Neuronal stem cell (in vitro differentiated cells): Measurements from ENCODE around the gene UBE2E3.

Experiments
- DNase-seq: peaks from one replicate; pipeline ENCODE4 v3.0.0-alpha.2; 2013; ENCODE audit warnings: low spot score
- H2AFZ ChIP-seq: one replicate; pipeline ENCODE4 v1.6.1; 2013; ENCODE audit warnings: mild to moderate bottlenecking, low read length, inconsistent platforms
- H2AK5ac ChIP-seq: 2 replicates; pipeline ENCODE4 v1.6.1; 2013; ENCODE audit warnings: low read depth, mild to moderate bottlenecking, inconsistent platforms, low read length, moderate library complexity, mixed read lengths
- H2BK120ac ChIP-seq: 2 replicates; pipeline ENCODE4 v1.6.1; 2013; ENCODE audit warnings: low read depth, mild to moderate bottlenecking, inconsistent platforms, low read length, moderate library complexity, mixed read lengths
- H2BK12ac ChIP-seq: one replicate; pipeline ENCODE4 v1.6.1; 2013; ENCODE audit warnings: low read length, inconsistent platforms
- H2BK15ac ChIP-seq: 2 replicates; pipeline ENCODE4 v1.6.1; 2013; ENCODE audit warnings: mild to moderate bottlenecking, low read length, inconsistent platforms, mixed read lengths
- H2BK5ac ChIP-seq: one replicate; pipeline ENCODE4 v1.6.1; 2013; ENCODE audit warnings: inconsistent platforms, mild to moderate bottlenecking, low read length, moderate library complexity
- H3K14ac ChIP-seq: one replicate; pipeline ENCODE4 v1.6.1; 2013; ENCODE audit warnings: low read length, inconsistent platforms
- H3K18ac ChIP-seq: 2 replicates; pipeline ENCODE4 v1.6.1; 2013; ENCODE audit warnings: low read length, inconsistent platforms
- H3K23ac ChIP-seq: 2 replicates; pipeline ENCODE4 v1.6.1; 2013; ENCODE audit warnings: low read depth, mild to moderate bottlenecking, mixed read lengths, low read length, inconsistent platforms; ENCODE audit not compliant: poor library complexity
- H3K27ac ChIP-seq: replicated peaks from 3 replicates; pipeline ENCODE4 v1.5.1; 2013; ENCODE audit warnings: low read length, inconsistent platforms
- H3K27me3 ChIP-seq, 3 experiments: 2 replicates each; pipeline ENCODE4 v1.6.1; 2013; ENCODE audit warnings: low read length in 3 of 3, mild to moderate bottlenecking in 2 of 3, inconsistent platforms in 1 of 3, low read depth in 1 of 3, mixed read lengths in 1 of 3, moderate library complexity in 1 of 3; ENCODE audit not compliant: control insufficient read depth in 3 of 3, insufficient read depth in 3 of 3
- H3K36me3 ChIP-seq, 2 donors: replicated peaks in 1 of 2; 2 replicates each; pipeline ENCODE4 v1.6.1; 2013; ENCODE audit warnings: low read length in 2 of 2; ENCODE audit not compliant: control insufficient read depth in 2 of 2, insufficient read depth in 2 of 2
- H3K4ac ChIP-seq: 2 replicates; pipeline ENCODE4 v1.6.1; 2013; ENCODE audit warnings: inconsistent platforms, mild to moderate bottlenecking, low read length, moderate library complexity
- H3K4me1 ChIP-seq, 2 donors: 1 replicate in 1 of 2; 2 replicates in 1 of 2; pipeline ENCODE4 v1.6.1; 2013; ENCODE audit warnings: low read length in 2 of 2, low read depth in 1 of 2; ENCODE audit not compliant: control insufficient read depth in 2 of 2, insufficient read depth in 1 of 2
- H3K4me2 ChIP-seq: one replicate; pipeline ENCODE4 v1.6.1; 2013; ENCODE audit warnings: mild to moderate bottlenecking, low read length, inconsistent platforms; ENCODE audit not compliant: insufficient read depth, poor library complexity, severe bottlenecking
- H3K4me3 ChIP-seq, 2 donors: 2 replicates each; pipeline ENCODE4 v1.5.1; 2013; ENCODE audit warnings: low read length in 2 of 2, mild to moderate bottlenecking in 2 of 2, inconsistent platforms in 1 of 2, moderate library complexity in 1 of 2
- H3K79me1 ChIP-seq: one replicate; pipeline ENCODE4 v1.6.1; 2013; ENCODE audit warnings: low read depth, mild to moderate bottlenecking, inconsistent platforms, low read length, moderate library complexity
- H3K9ac ChIP-seq: one replicate; pipeline ENCODE4 v1.6.1; 2013; ENCODE audit warnings: mild to moderate bottlenecking, low read depth, low read length, inconsistent platforms; ENCODE audit not compliant: poor library complexity
- H3K9me3 ChIP-seq, 2 donors: replicated peaks in 1 of 2; 2 replicates each; pipeline versions ENCODE3 to v1.6.1; 2013; ENCODE audit warnings: low read length in 2 of 2, mild to moderate bottlenecking in 2 of 2, inconsistent platforms in 1 of 2, low read depth in 1 of 2, mixed read lengths in 1 of 2, moderate library complexity in 1 of 2; ENCODE audit not compliant: control insufficient read depth in 2 of 2, insufficient read depth in 1 of 2
- H4K8ac ChIP-seq: one replicate; pipeline ENCODE4 v1.6.1; 2013; ENCODE audit warnings: low read depth, mild to moderate bottlenecking, inconsistent platforms, low read length, moderate library complexity
- H4K91ac ChIP-seq: one replicate; pipeline ENCODE4 v1.6.1; 2013; ENCODE audit warnings: low read length, low read depth, mild to moderate bottlenecking, inconsistent platforms; ENCODE audit not compliant: poor library complexity
- WGBS, 2 donors: extraction: QIAGEN DNeasy Blood & Tissue Kit; methylation state at CpG; one replicate each; pipeline ENCODE4 v1.1.7; 2013; ENCODE audit warnings: missing lambda C conversion rate in 2 of 2, mixed read lengths in 1 of 2; ENCODE audit not compliant: insufficient read length in 2 of 2, insufficient replicate concordance in 1 of 2; ENCODE audit errors: extremely low coverage in 2 of 2; 5-methylcytosine and 5-hydroxymethylcytosine counted together

Gene UBE2E3

DNA sequence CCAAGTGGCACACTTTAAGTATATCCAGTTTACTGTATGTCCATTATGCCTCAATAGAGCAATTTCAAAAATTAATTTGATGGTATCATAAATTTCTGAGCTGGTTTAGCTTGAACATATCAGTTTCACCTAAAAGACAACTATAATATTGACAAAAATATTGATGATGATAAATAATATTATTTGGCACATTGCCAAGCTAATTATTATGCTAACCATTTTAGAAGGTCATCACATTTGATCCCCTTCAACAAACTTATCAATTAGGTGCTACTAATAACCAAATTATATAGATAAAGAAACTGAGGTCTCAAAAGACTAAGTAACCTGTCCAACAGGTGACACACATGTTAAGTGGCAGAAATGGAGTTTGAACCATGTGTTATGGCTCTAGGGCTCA, 26.9 kb upstream of the UBE2E3 start:
- H4K8ac ChIP-seq, result no peak overlapping the region
- H3K9ac ChIP-seq, result no peak overlapping the region
- H3K4me2 ChIP-seq, result no peak overlapping the region
- no peaks in the 10 kb centered on the region for H3K36me3 ChIP-seq
- no peaks in the 10 kb centered on the region for H3K4me1 ChIP-seq
- no peak overlapping the region for H3K23ac ChIP-seq
- DNase-seq, result no peak
- H3K14ac ChIP-seq, result no peak overlapping the region
- H2BK12ac ChIP-seq, result no peak overlapping the region
- no peak overlapping the region for H4K91ac ChIP-seq
- no peak overlapping the region for H3K4ac ChIP-seq
- H3K27me3 ChIP-seq, result no peaks in the 10 kb centered on the region
- H2BK5ac ChIP-seq, result no peak overlapping the region
- no peak overlapping the region for H2AK5ac ChIP-seq
- H2BK120ac ChIP-seq, result no peak overlapping the region
- no peak overlapping the region for H2AFZ ChIP-seq
- no peaks in the 10 kb centered on the region for H3K9me3 ChIP-seq
- no peak overlapping the region for H3K27ac ChIP-seq
- no peak overlapping the region for H2BK15ac ChIP-seq
- H3K18ac ChIP-seq, result no peak overlapping the region
- H3K79me1 ChIP-seq, result no peaks in the 10 kb centered on the region
- no peak overlapping the region for H3K4me3 ChIP-seq

GRCh38 chr2:180955101-180955500, 25.3 kb upstream of the UBE2E3 start:
- Histone ChIP-seq H3K36me3 (no peaks in the 10 kb centered on the region), H2BK5ac (no peak overlapping the region), H2BK15ac (no peak overlapping the region), H3K9ac (no peak overlapping the region), H3K4ac (no peak overlapping the region), H2AFZ (no peak overlapping the region), H2BK12ac (no peak overlapping the region), H3K79me1 (no peaks in the 10 kb centered on the region), H3K18ac (no peak overlapping the region), H4K91ac (no peak overlapping the region), H3K27me3 (no peaks in the 10 kb centered on the region), H3K4me3 (no peak overlapping the region), H4K8ac (no peak overlapping the region), H3K4me1 (no peaks in the 10 kb centered on the region), H3K4me2 (no peak overlapping the region), H3K27ac (no peak overlapping the region), H2BK120ac (no peak overlapping the region), H2AK5ac (no peak overlapping the region), H3K9me3 (no peaks in the 10 kb centered on the region), H3K23ac (no peak overlapping the region), H3K14ac (no peak overlapping the region)
- DNase-seq, result no peak

GRCh38 chr2:180959787-180960186, 20.6 kb upstream of the UBE2E3 start:
- H3K23ac ChIP-seq, result no peak overlapping the region
- H2AK5ac ChIP-seq, result no peak overlapping the region
- no peak overlapping the region for H2BK120ac ChIP-seq
- H3K4me1 ChIP-seq, result no peaks in the 10 kb centered on the region
- no peaks in the 10 kb centered on the region for H3K9me3 ChIP-seq
- H4K8ac ChIP-seq, result no peak overlapping the region
- H3K4me2 ChIP-seq, result no peak overlapping the region
- H4K91ac ChIP-seq, result no peak overlapping the region
- no CpG with 5 or more reads among the region's 1 CpG for WGBS, 2 donors
- no peak overlapping the region for H3K14ac ChIP-seq
- no peak for DNase-seq
- H3K4ac ChIP-seq, result no peak overlapping the region
- H2BK5ac ChIP-seq, result no peak overlapping the region
- H3K36me3 ChIP-seq, result no peaks in the 10 kb centered on the region
- no peak overlapping the region for H3K18ac ChIP-seq
- no peak overlapping the region for H2BK12ac ChIP-seq
- H2BK15ac ChIP-seq, result no peak overlapping the region
- no peak overlapping the region for H3K4me3 ChIP-seq
- no peak overlapping the region for H3K27ac ChIP-seq
- H3K79me1 ChIP-seq, result no peaks in the 10 kb centered on the region
- H3K27me3 ChIP-seq, result no peaks in the 10 kb centered on the region
- no peak overlapping the region for H3K9ac ChIP-seq
- H2AFZ ChIP-seq, result no peak overlapping the region

GRCh38 chr2:180960982-180961381, 19.4 kb upstream of the UBE2E3 start:
- H3K36me3 ChIP-seq, result no peaks in the 10 kb centered on the region
- H3K9ac ChIP-seq, result no peak overlapping the region
- WGBS, 2 donors, result no CpG with 5 or more reads among the region's 3 CpGs
- H3K18ac ChIP-seq, result no peak overlapping the region
- no peak overlapping the region for H2AK5ac ChIP-seq
- no peak overlapping the region for H3K23ac ChIP-seq
- no peak overlapping the region for H3K4me3 ChIP-seq
- no peak overlapping the region for H3K14ac ChIP-seq
- no peak overlapping the region for H3K4me2 ChIP-seq
- no peak overlapping the region for H4K91ac ChIP-seq
- no peak overlapping the region for H2BK12ac ChIP-seq
- no peaks in the 10 kb centered on the region for H3K79me1 ChIP-seq
- no peak overlapping the region for H3K4ac ChIP-seq
- no peak overlapping the region for H2BK120ac ChIP-seq
- H2AFZ ChIP-seq, result no peak overlapping the region
- H4K8ac ChIP-seq, result no peak overlapping the region
- H3K27ac ChIP-seq, result no peak overlapping the region
- H3K9me3 ChIP-seq, result no peaks in the 10 kb centered on the region
- no peaks in the 10 kb centered on the region for H3K4me1 ChIP-seq
- H2BK15ac ChIP-seq, result no peak overlapping the region
- H3K27me3 ChIP-seq, result no peaks in the 10 kb centered on the region
- DNase-seq, result no peak
- no peak overlapping the region for H2BK5ac ChIP-seq
